ENCODE results near the gene SPAG9.

SPAG9 gene

GRCh38 chr17:51052235-51052634 lies 68.4 kb downstream of the SPAG9 start:
- Histone ChIP-seq H3K4me1 (ENCODE audit: insufficient read depth, low read length) (peaks cover 16% of the 10 kb centered on the region), H3K9ac (ENCODE audit: low read depth, low read length) (no peak overlapping the region), H3K9me3 (ENCODE audit: control insufficient read depth, insufficient read depth, low read length) (no peaks in the 10 kb centered on the region), H3K36me3 (ENCODE audit: insufficient read depth, low read length) (no peaks in the 10 kb centered on the region)

- H3K9ac ChIP-seq (ENCODE audit: low read depth, low read length), result no peak overlapping the region
- H3K9me3 ChIP-seq (ENCODE audit: control insufficient read depth, insufficient read depth, low read length), result no peaks in the 10 kb centered on the region
- H3K4me1 ChIP-seq (ENCODE audit: insufficient read depth, low read length), result peaks cover 14% of the 10 kb centered on the region; the same call in 1 of the 2 replicates
- no peaks in the 10 kb centered on the region for H3K36me3 ChIP-seq (ENCODE audit: insufficient read depth, low read length)
Observed at GRCh38 chr17:51050291-51051033, 70.2 kb downstream of the SPAG9 start.

GRCh38 chr17:51046514-51047384 lies 73.9 kb downstream of the SPAG9 start:
- no peaks in the 10 kb centered on the region for H3K36me3 ChIP-seq (ENCODE audit: insufficient read depth, low read length)
- H3K9ac ChIP-seq (ENCODE audit: low read depth, low read length), result peak overlapping the region; percentile 50; the same call in 1 of the 2 replicates
- H3K9me3 ChIP-seq (ENCODE audit: control insufficient read depth, insufficient read depth, low read length), result no peaks in the 10 kb centered on the region
- peaks cover 26% of the 10 kb centered on the region for H3K4me1 ChIP-seq (ENCODE audit: insufficient read depth, low read length)

GRCh38 chr17:51046046-51046445 lies 74.6 kb downstream of the SPAG9 start:
- Histone ChIP-seq H3K9me3 (ENCODE audit: control insufficient read depth, insufficient read depth, low read length) (no peaks in the 10 kb centered on the region), H3K4me1 (ENCODE audit: insufficient read depth, low read length) (peaks cover 26% of the 10 kb centered on the region), H3K9ac (ENCODE audit: low read depth, low read length) (peak overlapping the region; percentile 50), H3K36me3 (ENCODE audit: insufficient read depth, low read length) (no peaks in the 10 kb centered on the region)

- peaks cover 26% of the 10 kb centered on the region for H3K4me1 ChIP-seq (ENCODE audit: insufficient read depth, low read length)
- no peaks in the 10 kb centered on the region for H3K36me3 ChIP-seq (ENCODE audit: insufficient read depth, low read length)
- H3K9me3 ChIP-seq (ENCODE audit: control insufficient read depth, insufficient read depth, low read length), result no peaks in the 10 kb centered on the region
- H3K9ac ChIP-seq (ENCODE audit: low read depth, low read length), result peak overlapping the region; percentile 50
Observed at GRCh38 chr17:51045621-51046020, 75.0 kb downstream of the SPAG9 start.

- no peaks in the 10 kb centered on the region for H3K9me3 ChIP-seq (ENCODE audit: control insufficient read depth, insufficient read depth, low read length)
- H3K36me3 ChIP-seq (ENCODE audit: insufficient read depth, low read length), result no peaks in the 10 kb centered on the region
- H3K9ac ChIP-seq (ENCODE audit: low read depth, low read length), result no peak overlapping the region
- peaks cover 26% of the 10 kb centered on the region for H3K4me1 ChIP-seq (ENCODE audit: insufficient read depth, low read length)
Observed at GRCh38 chr17:51044976-51045375, 75.7 kb downstream of the SPAG9 start.

GRCh38 chr17:51036084-51036483 lies 84.6 kb downstream of the SPAG9 start:
- H3K9me3 ChIP-seq (ENCODE audit: control insufficient read depth, insufficient read depth, low read length), result no peaks in the 10 kb centered on the region
- H3K36me3 ChIP-seq (ENCODE audit: insufficient read depth, low read length), result no peaks in the 10 kb centered on the region
- H3K4me1 ChIP-seq (ENCODE audit: insufficient read depth, low read length), result peaks cover 13% of the 10 kb centered on the region
- H3K9ac ChIP-seq (ENCODE audit: low read depth, low read length), result no peak overlapping the region

GRCh38 chr17:51035431-51035830 lies 85.2 kb downstream of the SPAG9 start:
- H3K9ac ChIP-seq (ENCODE audit: low read depth, low read length), result no peak overlapping the region
- peaks cover 13% of the 10 kb centered on the region for H3K4me1 ChIP-seq (ENCODE audit: insufficient read depth, low read length)
- H3K9me3 ChIP-seq (ENCODE audit: control insufficient read depth, insufficient read depth, low read length), result no peaks in the 10 kb centered on the region
- H3K36me3 ChIP-seq (ENCODE audit: insufficient read depth, low read length), result no peaks in the 10 kb centered on the region

GRCh38 chr17:51034800-51035199 lies 85.9 kb downstream of the SPAG9 start:
- H3K36me3 ChIP-seq (ENCODE audit: insufficient read depth, low read length), result no peaks in the 10 kb centered on the region
- H3K9me3 ChIP-seq (ENCODE audit: control insufficient read depth, insufficient read depth, low read length), result no peaks in the 10 kb centered on the region
- no peak overlapping the region for H3K9ac ChIP-seq (ENCODE audit: low read depth, low read length)
- peaks cover 13% of the 10 kb centered on the region for H3K4me1 ChIP-seq (ENCODE audit: insufficient read depth, low read length)

GRCh38 chr17:51032850-51033249 lies 87.8 kb downstream of the SPAG9 start:
- no peak overlapping the region for H3K9ac ChIP-seq (ENCODE audit: low read depth, low read length)
- no peaks in the 10 kb centered on the region for H3K36me3 ChIP-seq (ENCODE audit: insufficient read depth, low read length)
- H3K4me1 ChIP-seq (ENCODE audit: insufficient read depth, low read length), result peaks cover 13% of the 10 kb centered on the region
- H3K9me3 ChIP-seq (ENCODE audit: control insufficient read depth, insufficient read depth, low read length), result no peaks in the 10 kb centered on the region

- H3K9me3 ChIP-seq (ENCODE audit: control insufficient read depth, insufficient read depth, low read length), result no peaks in the 10 kb centered on the region
- no peak overlapping the region for H3K9ac ChIP-seq (ENCODE audit: low read depth, low read length)
Observed at GRCh38 chr17:51029568-51030463, 90.9 kb downstream of the SPAG9 start.

GRCh38 chr17:51029142-51029541 lies 91.5 kb downstream of the SPAG9 start:
- Histone ChIP-seq H3K36me3 (ENCODE audit: insufficient read depth, low read length) (no peaks in the 10 kb centered on the region), H3K4me1 (ENCODE audit: insufficient read depth, low read length) (no peaks in the 10 kb centered on the region), H3K9me3 (ENCODE audit: control insufficient read depth, insufficient read depth, low read length) (no peaks in the 10 kb centered on the region), H3K9ac (ENCODE audit: low read depth, low read length) (no peak overlapping the region)

More at GRCh38 chr17:51029568-51030463, 90.9 kb downstream of the SPAG9 start:
- Histone ChIP-seq H3K36me3 (ENCODE audit: insufficient read depth, low read length) (no peaks in the 10 kb centered on the region), H3K4me1 (ENCODE audit: insufficient read depth, low read length) (no peaks in the 10 kb centered on the region)

- Histone ChIP-seq H3K9me3 (ENCODE audit: control insufficient read depth, insufficient read depth, low read length) (no peaks in the 10 kb centered on the region), H3K4me1 (ENCODE audit: insufficient read depth, low read length) (no peaks in the 10 kb centered on the region), H3K9ac (ENCODE audit: low read depth, low read length) (no peak overlapping the region), H3K36me3 (ENCODE audit: insufficient read depth, low read length) (no peaks in the 10 kb centered on the region)
Observed at GRCh38 chr17:51028176-51028863, 92.3 kb downstream of the SPAG9 start.

Measured in ES-I3 (cell line).